Karpas-422 (cell line): ENCODE measurements around the gene CD151. TPM values are rescaled to one million over a fixed set of nuclear protein-coding genes. Genes with fewer than 3 reads are reported as not detected.

ENCODE experiments used
- DNase-seq: peaks from one replicate; pipeline ENCODE4 v3.0.0-alpha.2; 2015
- H2AFZ ChIP-seq: fragments of 200-600 bp; sonication (generic); 2 replicates; pipeline ENCODE4 v1.6.1; 2014; ENCODE audit warnings: antibody characterized with exemption, low read length, mixed read lengths
- H3K27ac ChIP-seq: fragments of 200-600 bp; sonication (generic); 2 replicates; pipeline ENCODE4 v1.5.1; 2014; ENCODE audit warnings: mild to moderate bottlenecking, low read length, moderate library complexity
- H3K27me3 ChIP-seq: fragments of 200-600 bp; sonication (generic); 2 replicates; pipeline ENCODE4 v1.6.1; 2014; ENCODE audit warnings: low read length, mixed read lengths
- H3K36me3 ChIP-seq: fragments of 200-600 bp; sonication (generic); 2 replicates; pipeline ENCODE4 v1.6.1; 2014; ENCODE audit warnings: low read length, mixed read lengths; ENCODE audit not compliant: insufficient read depth
- H3K4me1 ChIP-seq: fragments of 200-600 bp; sonication (generic); 2 replicates; pipeline ENCODE4 v1.6.1; 2014; ENCODE audit warnings: mild to moderate bottlenecking, low read length, mixed read lengths
- H3K4me2 ChIP-seq: fragments of 200-600 bp; sonication (generic); 2 replicates; pipeline ENCODE4 v1.6.1; 2014; ENCODE audit warnings: low read length, low read depth, mild to moderate bottlenecking; ENCODE audit not compliant: poor library complexity, severe bottlenecking
- H3K4me3 ChIP-seq: fragments of 200-600 bp; sonication (generic); 2 replicates; pipeline ENCODE4 v1.5.1; 2014; ENCODE audit warnings: mild to moderate bottlenecking, antibody characterized with exemption, low read length, mixed read lengths
- H3K79me2 ChIP-seq: fragments of 200-600 bp; sonication (generic); 2 replicates; pipeline ENCODE4 v1.6.1; 2014; ENCODE audit warnings: mild to moderate bottlenecking, low read length, mixed read lengths
- H3K9ac ChIP-seq: fragments of 200-600 bp; sonication (generic); 2 replicates; pipeline ENCODE4 v1.6.0; 2014; ENCODE audit warnings: low read length
- H3K9me2 ChIP-seq: fragments of 200-600 bp; sonication (generic), shearing (Covaris generic); replicated peaks from 2 replicates; pipeline ENCODE4 v1.6.0; 2014; ENCODE audit warnings: mild to moderate bottlenecking, low read length, moderate library complexity; ENCODE audit not compliant: insufficient read depth
- H3K9me3 ChIP-seq: fragments of 300-700, 200-600 bp; sonication (generic); 2 replicates; pipeline ENCODE4 v1.6.1; 2014; ENCODE audit warnings: low read length, mixed read lengths
- H4K20me1 ChIP-seq: fragments of 200-600 bp; sonication (generic); 2 replicates; pipeline ENCODE4 v1.6.1; 2014; ENCODE audit warnings: mild to moderate bottlenecking, antibody characterized with exemption, low read length, low read depth; ENCODE audit not compliant: insufficient read depth
- total RNA-seq: library from RNA; depleted of rRNA; stranded (reverse); fragments of >200 nt; shearing (Covaris generic); gene quantifications from 2 replicates; pipeline ENCODE4 v1.2.3, GENCODE V29; 2014; ENCODE audit warnings: low replicate concordance

The CD151 gene
- total RNA-seq, 1 experiment from 2014 or later, result 10.5 TPM

- no peaks in the 10 kb centered on the region for H3K9me3 ChIP-seq
- H3K27ac ChIP-seq, result no peak overlapping the region
- DNase-seq, result no peak
- H3K4me2 ChIP-seq, result no peak overlapping the region
- H3K9me2 ChIP-seq, result no peaks in the 10 kb centered on the region
- H3K4me1 ChIP-seq, result no peaks in the 10 kb centered on the region
- H3K27me3 ChIP-seq, result no peaks in the 10 kb centered on the region
- H3K79me2 ChIP-seq, result no peaks in the 10 kb centered on the region
- H3K36me3 ChIP-seq, result no peaks in the 10 kb centered on the region; the same call in 1 of the 2 replicates
- H4K20me1 ChIP-seq, result peaks cover 5% of the 10 kb centered on the region; the same call in 1 of the 2 replicates
- H3K4me3 ChIP-seq, result no peak overlapping the region
- H3K9ac ChIP-seq, result no peak overlapping the region
- no peak overlapping the region for H2AFZ ChIP-seq
Measured at GRCh38 chr11:875769-876301, 43.1 kb downstream of the CD151 start.

- H3K79me2 ChIP-seq, result no peaks in the 10 kb centered on the region
- H2AFZ ChIP-seq, result no peak overlapping the region
- no peak overlapping the region for H3K27ac ChIP-seq
- H3K4me2 ChIP-seq, result no peak overlapping the region
- no peak overlapping the region for H3K9ac ChIP-seq
- H3K27me3 ChIP-seq, result no peaks in the 10 kb centered on the region
- H3K4me1 ChIP-seq, result no peaks in the 10 kb centered on the region
- H3K36me3 ChIP-seq, result no peaks in the 10 kb centered on the region; the same call in 1 of the 2 replicates
- peaks cover 5% of the 10 kb centered on the region; the same call in 1 of the 2 replicates for H4K20me1 ChIP-seq
- DNase-seq, result no peak
- no peaks in the 10 kb centered on the region for H3K9me2 ChIP-seq
- no peaks in the 10 kb centered on the region for H3K9me3 ChIP-seq
- no peak overlapping the region for H3K4me3 ChIP-seq
Measured at GRCh38 chr11:876545-876944, 43.8 kb downstream of the CD151 start.

- H3K4me3 ChIP-seq, result no peak overlapping the region
- no peaks in the 10 kb centered on the region for H3K9me3 ChIP-seq
- H3K79me2 ChIP-seq, result no peaks in the 10 kb centered on the region
- H2AFZ ChIP-seq, result no peak overlapping the region
- H3K4me2 ChIP-seq, result no peak overlapping the region
- no peaks in the 10 kb centered on the region for H3K9me2 ChIP-seq
- H3K4me1 ChIP-seq, result no peaks in the 10 kb centered on the region
- H3K9ac ChIP-seq, result no peak overlapping the region
- no peaks in the 10 kb centered on the region for H3K27me3 ChIP-seq
- peak; percentile 86 for DNase-seq
- H4K20me1 ChIP-seq, result peaks cover 5% of the 10 kb centered on the region; the same call in 1 of the 2 replicates
- H3K36me3 ChIP-seq, result no peaks in the 10 kb centered on the region; the same call in 1 of the 2 replicates
- H3K27ac ChIP-seq, result no peak overlapping the region
Measured at GRCh38 chr11:877565-877964, 44.8 kb downstream of the CD151 start.

GRCh38 chr11:880447-880846 lies 47.7 kb downstream of the CD151 start:
- H3K27ac ChIP-seq, result no peak overlapping the region
- H3K4me2 ChIP-seq, result no peak overlapping the region
- no peaks in the 10 kb centered on the region for H3K9me2 ChIP-seq
- H3K79me2 ChIP-seq, result no peaks in the 10 kb centered on the region
- H3K27me3 ChIP-seq, result no peaks in the 10 kb centered on the region
- H3K4me3 ChIP-seq, result no peak overlapping the region
- no peaks in the 10 kb centered on the region for H3K9me3 ChIP-seq
- peaks cover 5% of the 10 kb centered on the region; the same call in 1 of the 2 replicates for H4K20me1 ChIP-seq
- no peaks in the 10 kb centered on the region for H3K4me1 ChIP-seq
- H3K9ac ChIP-seq, result no peak overlapping the region
- no peak overlapping the region for H2AFZ ChIP-seq
- no peaks in the 10 kb centered on the region; the same call in 1 of the 2 replicates for H3K36me3 ChIP-seq
- no peak for DNase-seq

GRCh38 chr11:882596-882995 lies 49.8 kb downstream of the CD151 start:
- Histone ChIP-seq H3K36me3 (no peaks in the 10 kb centered on the region; the same call in 1 of the 2 replicates), H3K27me3 (no peaks in the 10 kb centered on the region), H3K9me2 (no peaks in the 10 kb centered on the region), H2AFZ (no peak overlapping the region), H3K4me1 (no peaks in the 10 kb centered on the region), H4K20me1 (no peaks in the 10 kb centered on the region), H3K9me3 (no peaks in the 10 kb centered on the region), H3K9ac (no peak overlapping the region), H3K4me2 (no peak overlapping the region), H3K27ac (no peak overlapping the region), H3K4me3 (no peak overlapping the region), H3K79me2 (no peaks in the 10 kb centered on the region)
- no peak for DNase-seq

GRCh38 chr11:883527-883926 lies 50.8 kb downstream of the CD151 start:
- H3K4me1 ChIP-seq, result no peaks in the 10 kb centered on the region
- no peaks in the 10 kb centered on the region for H3K9me2 ChIP-seq
- no peaks in the 10 kb centered on the region for H3K9me3 ChIP-seq
- H3K4me3 ChIP-seq, result no peak overlapping the region
- H3K27ac ChIP-seq, result no peak overlapping the region
- no peaks in the 10 kb centered on the region; the same call in 1 of the 2 replicates for H3K36me3 ChIP-seq
- no peaks in the 10 kb centered on the region for H3K79me2 ChIP-seq
- H2AFZ ChIP-seq, result no peak overlapping the region
- H3K9ac ChIP-seq, result no peak overlapping the region
- no peak overlapping the region for H3K4me2 ChIP-seq
- H4K20me1 ChIP-seq, result no peaks in the 10 kb centered on the region
- H3K27me3 ChIP-seq, result no peaks in the 10 kb centered on the region
- DNase-seq, result no peak

GRCh38 chr11:884578-885070 lies 51.9 kb downstream of the CD151 start:
- Histone ChIP-seq H3K27ac (no peak overlapping the region), H3K4me2 (no peak overlapping the region), H3K36me3 (no peaks in the 10 kb centered on the region; the same call in 1 of the 2 replicates), H2AFZ (no peak overlapping the region), H3K9me3 (no peaks in the 10 kb centered on the region), H3K4me1 (no peaks in the 10 kb centered on the region), H4K20me1 (no peaks in the 10 kb centered on the region), H3K9me2 (no peaks in the 10 kb centered on the region), H3K27me3 (no peaks in the 10 kb centered on the region), H3K79me2 (no peaks in the 10 kb centered on the region), H3K4me3 (no peak overlapping the region), H3K9ac (no peak overlapping the region)
- no peak for DNase-seq

- H3K9me2 ChIP-seq, result no peaks in the 10 kb centered on the region
- H3K9ac ChIP-seq, result no peak overlapping the region
- no peaks in the 10 kb centered on the region for H3K4me1 ChIP-seq
- H3K79me2 ChIP-seq, result no peaks in the 10 kb centered on the region
- no peak overlapping the region for H2AFZ ChIP-seq
- no peaks in the 10 kb centered on the region for H3K36me3 ChIP-seq
- DNase-seq, result no peak
- H3K4me2 ChIP-seq, result no peak overlapping the region
- no peaks in the 10 kb centered on the region for H4K20me1 ChIP-seq
- H3K27ac ChIP-seq, result no peak overlapping the region
- H3K4me3 ChIP-seq, result no peak overlapping the region
- no peaks in the 10 kb centered on the region for H3K27me3 ChIP-seq
- no peaks in the 10 kb centered on the region for H3K9me3 ChIP-seq
Measured at GRCh38 chr11:886568-886967, 53.8 kb downstream of the CD151 start.
